NB4 (cell line): ENCODE measurements around the gene CBLB.

Source experiments
- DNase-seq: peaks from one replicate; pipeline ENCODE4 v3.0.0; 2010; ENCODE audit warnings: low read depth
- H3K4me3 ChIP-seq: one replicate; pipeline ENCODE4 v1.5.1; 2011; ENCODE audit warnings: mild to moderate bottlenecking, low read depth, low read length, moderate library complexity
- MYC ChIP-seq: IDR thresholded peaks from 2 replicates; pipeline ENCODE4 v1.6.1; 2011; ENCODE audit warnings: low read depth, low read length
- POLR2A ChIP-seq: IDR thresholded peaks from 2 replicates; pipeline ENCODE4 v1.6.1; 2011; ENCODE audit warnings: mild to moderate bottlenecking; ENCODE audit not compliant: insufficient read length; ENCODE audit errors: extremely low read depth
- TF ChIP-seq, protein P1 (sequence below): IDR thresholded peaks from one replicate; pipeline ENCODE4 v1.5.1; 2012; ENCODE audit warnings: low read depth, low read length
- TF ChIP-seq, protein P2 (sequence below): IDR thresholded peaks from 2 replicates; pipeline ENCODE4 v1.6.1; 2011; ENCODE audit warnings: low read depth, low read length

The CBLB gene

DNA sequence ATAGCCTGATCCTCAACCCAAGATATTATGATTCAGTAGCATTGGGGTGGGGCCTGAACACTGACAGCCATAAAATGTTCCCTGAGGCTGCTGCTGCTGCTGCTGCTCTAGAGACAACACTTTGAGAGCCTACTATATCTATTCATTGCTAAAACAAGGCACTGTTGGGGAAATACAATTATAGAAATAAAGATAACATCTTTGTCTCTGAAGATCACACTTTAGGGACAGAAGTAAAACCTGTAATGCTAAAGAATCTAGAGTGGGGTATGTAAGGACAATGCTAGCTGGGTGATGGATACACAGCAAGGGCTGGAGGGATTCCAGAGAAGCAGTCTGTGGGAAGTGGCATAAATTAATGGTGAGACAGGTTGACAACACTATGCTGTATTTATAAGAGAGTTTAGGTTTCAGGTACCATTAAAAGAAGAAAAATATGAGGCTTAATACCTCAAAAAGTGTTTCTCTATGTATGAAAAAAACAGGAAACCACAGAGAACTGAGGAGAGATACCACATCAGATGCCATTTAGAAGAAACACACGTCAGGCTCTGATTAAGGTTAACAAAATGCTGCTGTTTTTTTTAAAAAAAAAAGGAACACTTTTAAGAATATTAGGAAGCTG lies 115.9 kb downstream of the CBLB start:
- no peak for DNase-seq
- H3K4me3 ChIP-seq: no peak overlapping the region
- TF ChIP-seq, protein P1, sequence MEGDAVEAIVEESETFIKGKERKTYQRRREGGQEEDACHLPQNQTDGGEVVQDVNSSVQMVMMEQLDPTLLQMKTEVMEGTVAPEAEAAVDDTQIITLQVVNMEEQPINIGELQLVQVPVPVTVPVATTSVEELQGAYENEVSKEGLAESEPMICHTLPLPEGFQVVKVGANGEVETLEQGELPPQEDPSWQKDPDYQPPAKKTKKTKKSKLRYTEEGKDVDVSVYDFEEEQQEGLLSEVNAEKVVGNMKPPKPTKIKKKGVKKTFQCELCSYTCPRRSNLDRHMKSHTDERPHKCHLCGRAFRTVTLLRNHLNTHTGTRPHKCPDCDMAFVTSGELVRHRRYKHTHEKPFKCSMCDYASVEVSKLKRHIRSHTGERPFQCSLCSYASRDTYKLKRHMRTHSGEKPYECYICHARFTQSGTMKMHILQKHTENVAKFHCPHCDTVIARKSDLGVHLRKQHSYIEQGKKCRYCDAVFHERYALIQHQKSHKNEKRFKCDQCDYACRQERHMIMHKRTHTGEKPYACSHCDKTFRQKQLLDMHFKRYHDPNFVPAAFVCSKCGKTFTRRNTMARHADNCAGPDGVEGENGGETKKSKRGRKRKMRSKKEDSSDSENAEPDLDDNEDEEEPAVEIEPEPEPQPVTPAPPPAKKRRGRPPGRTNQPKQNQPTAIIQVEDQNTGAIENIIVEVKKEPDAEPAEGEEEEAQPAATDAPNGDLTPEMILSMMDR: no peak
- TF ChIP-seq, protein P2, sequence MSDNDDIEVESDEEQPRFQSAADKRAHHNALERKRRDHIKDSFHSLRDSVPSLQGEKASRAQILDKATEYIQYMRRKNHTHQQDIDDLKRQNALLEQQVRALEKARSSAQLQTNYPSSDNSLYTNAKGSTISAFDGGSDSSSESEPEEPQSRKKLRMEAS: no peak
- no peak for TF ChIP-seq MYC
- TF ChIP-seq POLR2A: no peak

DNA sequence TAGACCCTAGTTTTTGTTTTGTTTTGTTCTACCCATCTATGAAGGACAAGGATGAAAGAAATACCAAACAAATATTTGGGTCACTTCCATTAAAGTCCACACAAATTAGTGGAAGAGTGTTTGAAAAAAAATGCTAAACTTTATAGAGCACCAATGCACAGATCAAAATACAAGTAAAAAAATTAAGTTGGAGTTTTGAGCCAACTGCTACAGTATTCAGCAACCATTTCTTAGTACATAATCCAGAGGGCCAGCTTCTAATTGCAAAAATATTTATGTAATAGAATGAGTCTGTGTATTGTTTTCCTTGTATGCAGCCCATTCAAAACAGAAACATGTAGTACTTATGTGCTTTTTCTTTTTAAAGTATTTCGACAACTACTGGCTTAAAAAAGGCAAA lies 121.1 kb downstream of the CBLB start:
- TF ChIP-seq, protein P2: no peak
- TF ChIP-seq POLR2A (no peak), MYC (no peak)
- TF ChIP-seq, protein P1: no peak
- H3K4me3 ChIP-seq: no peak overlapping the region
- DNase-seq: no peak

DNA sequence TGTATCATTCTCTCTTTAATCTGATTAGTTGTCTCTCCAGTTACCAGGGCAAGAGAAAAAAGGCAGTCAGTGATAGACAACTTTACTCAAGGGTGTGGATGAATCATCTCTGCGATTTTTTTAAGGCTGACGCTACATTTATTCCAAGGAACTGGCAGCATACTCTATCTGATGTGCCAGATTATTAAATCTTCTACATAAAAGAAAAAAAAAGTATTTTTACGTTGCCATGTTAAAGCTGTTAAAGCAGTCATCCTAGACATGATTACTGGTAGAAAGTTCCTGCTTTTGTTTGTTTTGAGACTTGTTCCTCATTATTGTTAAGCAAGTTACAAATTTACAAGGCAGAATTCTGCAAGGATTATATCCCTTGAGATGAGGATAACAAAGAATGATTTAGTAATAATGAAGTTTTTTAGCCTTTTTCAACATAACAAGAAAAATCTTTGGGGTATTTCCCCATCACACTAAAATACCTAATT lies 121.7 kb downstream of the CBLB start:
- DNase-seq: no peak
- no peak overlapping the region for H3K4me3 ChIP-seq
- TF ChIP-seq MYC (no peak), POLR2A (no peak)
- TF ChIP-seq, protein P1: no peak
- TF ChIP-seq, protein P2: no peak

DNA sequence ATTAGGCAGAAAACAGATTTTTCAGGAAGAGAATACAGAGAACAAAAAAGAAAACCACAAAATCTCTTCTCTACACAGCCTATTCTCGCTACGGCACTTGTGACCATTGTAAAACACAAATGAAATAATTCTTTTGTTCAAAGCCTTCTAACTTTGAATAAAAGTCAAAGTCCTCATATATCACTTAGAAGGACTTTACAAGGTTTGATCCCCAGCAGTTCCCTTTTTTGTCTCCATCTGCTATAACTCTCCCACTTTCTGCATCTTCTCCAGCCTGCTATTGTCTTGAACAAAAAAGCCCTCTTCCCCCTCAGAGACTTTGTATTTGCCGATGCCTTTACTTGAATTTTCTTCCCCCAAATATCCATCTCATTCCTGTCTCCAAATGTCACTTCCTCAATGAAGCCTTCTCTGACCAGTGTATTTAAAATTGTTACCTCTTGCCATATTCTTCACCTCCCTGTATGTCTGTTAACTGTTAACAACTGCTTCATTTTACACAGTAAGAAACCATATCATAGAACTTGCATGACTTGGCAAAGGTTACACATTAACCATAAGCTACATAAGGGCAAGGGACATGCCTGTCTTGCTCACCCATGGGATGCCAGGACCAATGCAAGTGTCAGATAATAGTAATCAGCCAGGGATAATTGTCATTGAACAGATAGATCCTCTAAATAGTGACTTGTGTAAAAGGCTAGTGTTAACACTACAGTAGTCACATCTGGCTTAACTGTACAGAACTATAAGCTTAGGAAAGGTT lies 122.4 kb downstream of the CBLB start:
- no peak for DNase-seq
- TF ChIP-seq, protein P2: no peak
- TF ChIP-seq MYC (no peak), POLR2A (no peak)
- TF ChIP-seq, protein P1: no peak
- H3K4me3 ChIP-seq: no peak overlapping the region

DNA sequence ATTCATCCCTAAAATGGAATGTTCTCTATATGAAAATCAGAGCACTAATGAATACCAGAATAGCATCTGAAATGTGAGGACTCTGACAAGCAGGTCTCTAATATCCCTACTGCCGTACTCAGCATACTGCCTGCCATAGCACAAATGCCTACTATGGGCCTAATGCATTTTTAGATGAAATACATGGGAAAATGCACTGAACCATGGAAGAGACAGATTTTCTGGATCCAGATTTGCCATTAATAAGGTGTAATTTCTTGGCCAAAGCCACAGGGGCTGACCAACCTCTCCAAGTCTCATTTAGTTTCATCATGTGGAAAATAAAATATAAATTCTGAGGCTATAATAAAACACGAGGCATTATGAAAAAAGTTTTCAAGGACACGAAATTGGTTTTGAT lies 123.8 kb downstream of the CBLB start:
- no peak overlapping the region for H3K4me3 ChIP-seq
- TF ChIP-seq MYC (no peak), POLR2A (no peak)
- TF ChIP-seq, protein P2: no peak
- no peak for DNase-seq

DNA sequence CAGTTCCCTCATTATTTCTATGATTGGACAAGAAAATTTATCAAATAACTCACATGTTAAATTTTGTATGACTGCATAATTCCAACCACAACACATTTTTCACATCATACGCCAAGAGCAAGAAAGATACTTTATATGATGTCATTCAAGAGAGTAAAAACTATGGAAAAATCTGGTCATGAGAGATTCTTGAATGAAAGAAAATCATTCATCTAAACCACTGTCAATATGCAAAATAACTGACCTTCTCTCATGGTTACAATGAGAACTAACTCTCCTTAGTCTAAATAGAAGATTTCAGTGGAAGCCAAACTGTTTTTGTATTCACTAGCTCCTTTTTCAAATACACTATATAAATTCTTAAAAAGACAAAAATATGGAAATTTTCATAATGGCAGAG lies 124.6 kb downstream of the CBLB start:
- H3K4me3 ChIP-seq: no peak overlapping the region
- TF ChIP-seq, protein P1: no peak
- TF ChIP-seq POLR2A (no peak), MYC (no peak)
- TF ChIP-seq, protein P2: no peak
- no peak for DNase-seq
